Chondrocyte (in vitro differentiated cells): ENCODE measurements around the gene SLC24A4. TPM values are rescaled to one million over a fixed set of nuclear protein-coding genes. Genes with fewer than 3 reads are reported as not detected.

ENCODE experiments used
- DNase-seq: peaks from one replicate; pipeline ENCODE4 v3.0.0; 2021; ENCODE audit warnings: mixed read lengths, low spot score
- H3K27ac Mint-ChIP-seq: one replicate; pipeline ENCODE4 v1.8.0; 2021; ENCODE audit warnings: mild to moderate bottlenecking, moderate library complexity, mixed read lengths; ENCODE audit not compliant: unreplicated experiment
- H3K27me3 Mint-ChIP-seq: 2 replicates; pipeline ENCODE4 v1.8.0; 2021; ENCODE audit warnings: low read depth, mixed read lengths
- H3K36me3 Mint-ChIP-seq: 2 replicates; pipeline ENCODE4 v1.8.0; 2021; ENCODE audit warnings: low read depth, mixed read lengths
- H3K4me1 Mint-ChIP-seq: 2 replicates; pipeline ENCODE4 v1.8.0; 2021; ENCODE audit warnings: low read depth, mild to moderate bottlenecking, mixed read lengths
- H3K4me3 Mint-ChIP-seq: one replicate; pipeline ENCODE4 v1.8.0; 2021; ENCODE audit warnings: mild to moderate bottlenecking, moderate library complexity, mixed read lengths; ENCODE audit not compliant: unreplicated experiment
- H3K9me3 Mint-ChIP-seq: 2 replicates; pipeline ENCODE4 v1.8.0; 2021; ENCODE audit warnings: low read depth, mixed read lengths
- total RNA-seq: library from RNA; stranded (reverse); gene quantifications from 3 replicates; pipeline ENCODE4 v1.2.1, GENCODE V29; 2021
- TF ChIP-seq, protein P1 (sequence below): fragments of 200-600 bp; sonication (generic); IDR thresholded peaks from 2 replicates; pipeline ENCODE4 v1.5.0; 2021; ENCODE audit warnings: antibody characterized with exemption, mild to moderate bottlenecking, moderate library complexity

The SLC24A4 gene
- total RNA-seq, 1 donor from 2014 or later = 0.37 TPM

DNA sequence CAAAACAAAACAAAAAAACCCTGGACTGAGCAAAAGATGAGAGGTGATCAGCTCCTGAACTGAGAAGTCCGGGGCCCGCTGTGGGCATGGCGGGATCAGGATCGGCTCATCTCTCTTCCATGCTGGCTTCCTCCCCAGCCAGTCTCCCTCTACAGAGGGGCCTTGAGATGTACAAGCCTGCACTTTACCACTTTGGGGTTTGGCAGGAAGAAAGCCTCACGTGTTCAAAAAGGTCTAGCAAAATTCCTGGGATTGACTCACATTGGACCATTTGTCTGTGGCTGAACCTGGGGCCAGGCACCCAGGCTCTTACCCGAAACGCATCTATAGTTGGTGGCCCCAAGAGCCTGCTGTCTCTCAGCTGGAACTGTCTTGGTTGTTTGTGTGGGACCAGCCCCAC lies 89.0 kb downstream of the SLC24A4 start:
- no peak overlapping the region for H3K27ac Mint-ChIP-seq
- H3K4me1 Mint-ChIP-seq = peaks cover 5% of the 10 kb centered on the region
- H3K9me3 Mint-ChIP-seq = peaks cover 6% of the 10 kb centered on the region
- TF ChIP-seq, protein P1, sequence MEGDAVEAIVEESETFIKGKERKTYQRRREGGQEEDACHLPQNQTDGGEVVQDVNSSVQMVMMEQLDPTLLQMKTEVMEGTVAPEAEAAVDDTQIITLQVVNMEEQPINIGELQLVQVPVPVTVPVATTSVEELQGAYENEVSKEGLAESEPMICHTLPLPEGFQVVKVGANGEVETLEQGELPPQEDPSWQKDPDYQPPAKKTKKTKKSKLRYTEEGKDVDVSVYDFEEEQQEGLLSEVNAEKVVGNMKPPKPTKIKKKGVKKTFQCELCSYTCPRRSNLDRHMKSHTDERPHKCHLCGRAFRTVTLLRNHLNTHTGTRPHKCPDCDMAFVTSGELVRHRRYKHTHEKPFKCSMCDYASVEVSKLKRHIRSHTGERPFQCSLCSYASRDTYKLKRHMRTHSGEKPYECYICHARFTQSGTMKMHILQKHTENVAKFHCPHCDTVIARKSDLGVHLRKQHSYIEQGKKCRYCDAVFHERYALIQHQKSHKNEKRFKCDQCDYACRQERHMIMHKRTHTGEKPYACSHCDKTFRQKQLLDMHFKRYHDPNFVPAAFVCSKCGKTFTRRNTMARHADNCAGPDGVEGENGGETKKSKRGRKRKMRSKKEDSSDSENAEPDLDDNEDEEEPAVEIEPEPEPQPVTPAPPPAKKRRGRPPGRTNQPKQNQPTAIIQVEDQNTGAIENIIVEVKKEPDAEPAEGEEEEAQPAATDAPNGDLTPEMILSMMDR = no peak
- DNase-seq = no peak
- H3K36me3 Mint-ChIP-seq = no peaks in the 10 kb centered on the region
- peaks cover 16% of the 10 kb centered on the region for H3K27me3 Mint-ChIP-seq
- H3K4me3 Mint-ChIP-seq = no peak overlapping the region

- H3K27me3 Mint-ChIP-seq = peaks cover 16% of the 10 kb centered on the region
- peaks cover 3% of the 10 kb centered on the region for H3K4me1 Mint-ChIP-seq
Observed at GRCh38 chr14:92412912-92413311, 89.9 kb downstream of the SLC24A4 start.

GRCh38 chr14:92413379-92413778 lies 90.4 kb downstream of the SLC24A4 start:
- no peak overlapping the region for H3K27ac Mint-ChIP-seq
- H3K4me1 Mint-ChIP-seq = peaks cover under 1% of the 10 kb centered on the region
- H3K27me3 Mint-ChIP-seq = peaks cover 16% of the 10 kb centered on the region
- no peaks in the 10 kb centered on the region for H3K36me3 Mint-ChIP-seq
- DNase-seq = no peak
- H3K4me3 Mint-ChIP-seq = no peak overlapping the region
- TF ChIP-seq, protein P1 = no peak
- H3K9me3 Mint-ChIP-seq = no peaks in the 10 kb centered on the region

More at GRCh38 chr14:92412912-92413311, 89.9 kb downstream of the SLC24A4 start:
- H3K36me3 Mint-ChIP-seq = no peaks in the 10 kb centered on the region
- no peaks in the 10 kb centered on the region for H3K9me3 Mint-ChIP-seq
- TF ChIP-seq, protein P1 = no peak
- DNase-seq = no peak
- no peak overlapping the region for H3K27ac Mint-ChIP-seq
- no peak overlapping the region for H3K4me3 Mint-ChIP-seq

GRCh38 chr14:92414690-92415445 lies 91.9 kb downstream of the SLC24A4 start:
- no peak overlapping the region for H3K27ac Mint-ChIP-seq

DNA sequence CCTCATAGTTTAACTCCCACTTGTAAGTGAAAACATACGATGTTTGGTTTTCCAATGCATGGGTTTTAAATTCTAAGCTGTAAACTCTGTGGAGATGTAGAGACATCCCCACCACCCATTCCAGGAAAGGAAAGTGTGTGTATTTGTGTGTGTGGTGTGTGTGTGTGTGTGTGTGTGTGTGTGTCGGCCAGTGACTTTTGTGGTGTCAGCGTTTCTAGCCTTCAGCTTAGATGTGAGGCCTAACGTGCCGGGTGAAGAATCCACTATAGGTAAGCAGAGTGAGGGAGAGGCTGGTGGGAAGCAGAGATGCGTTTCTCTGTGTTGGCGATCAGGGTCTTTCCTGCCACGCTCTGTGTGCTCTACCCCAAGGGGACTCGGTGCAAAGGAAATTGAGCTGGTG lies 93.0 kb downstream of the SLC24A4 start:
- no peaks in the 10 kb centered on the region for H3K9me3 Mint-ChIP-seq
- TF ChIP-seq, protein P1 = no peak
- H3K27ac Mint-ChIP-seq = no peak overlapping the region
- DNase-seq = no peak
- H3K36me3 Mint-ChIP-seq = no peaks in the 10 kb centered on the region
- peaks cover 15% of the 10 kb centered on the region for H3K27me3 Mint-ChIP-seq
- H3K4me3 Mint-ChIP-seq = no peak overlapping the region
- no peaks in the 10 kb centered on the region for H3K4me1 Mint-ChIP-seq

More at GRCh38 chr14:92414690-92415445, 91.9 kb downstream of the SLC24A4 start:
- Mint-ChIP-seq H3K9me3 (no peaks in the 10 kb centered on the region), H3K36me3 (no peaks in the 10 kb centered on the region), H3K4me3 (no peak overlapping the region), H3K4me1 (no peaks in the 10 kb centered on the region), H3K27me3 (peaks cover 16% of the 10 kb centered on the region)
- DNase-seq = no peak
- TF ChIP-seq, protein P1 = no peak
